Lung microvascular endothelial cell (primary cell): ENCODE measurements around the gene RTP5. TPM values are rescaled to one million over a fixed set of nuclear protein-coding genes. Genes with fewer than 3 reads are reported as not detected.
"Not testable (repeated sequence)": the region's sequence is repeated elsewhere in the genome, so short reads cannot be mapped to it uniquely, and the experiment has no call there.

Experiments used
- DNase-seq, 2 donors: peaks; one replicate each; pipeline versions ENCODE4 v3.0.0 to v3.0.0-alpha.2; 2010; ENCODE audit warnings: low read depth in 2 of 2
- total RNA-seq: library from RNA; depleted of rRNA; stranded (reverse); fragments of >200 nt; gene quantifications from 2 replicates; pipeline ENCODE4 v1.2.1, GENCODE V29; 2014

Gene RTP5
- total RNA-seq, 1 donor from 2014 or later = not detected

DNA sequence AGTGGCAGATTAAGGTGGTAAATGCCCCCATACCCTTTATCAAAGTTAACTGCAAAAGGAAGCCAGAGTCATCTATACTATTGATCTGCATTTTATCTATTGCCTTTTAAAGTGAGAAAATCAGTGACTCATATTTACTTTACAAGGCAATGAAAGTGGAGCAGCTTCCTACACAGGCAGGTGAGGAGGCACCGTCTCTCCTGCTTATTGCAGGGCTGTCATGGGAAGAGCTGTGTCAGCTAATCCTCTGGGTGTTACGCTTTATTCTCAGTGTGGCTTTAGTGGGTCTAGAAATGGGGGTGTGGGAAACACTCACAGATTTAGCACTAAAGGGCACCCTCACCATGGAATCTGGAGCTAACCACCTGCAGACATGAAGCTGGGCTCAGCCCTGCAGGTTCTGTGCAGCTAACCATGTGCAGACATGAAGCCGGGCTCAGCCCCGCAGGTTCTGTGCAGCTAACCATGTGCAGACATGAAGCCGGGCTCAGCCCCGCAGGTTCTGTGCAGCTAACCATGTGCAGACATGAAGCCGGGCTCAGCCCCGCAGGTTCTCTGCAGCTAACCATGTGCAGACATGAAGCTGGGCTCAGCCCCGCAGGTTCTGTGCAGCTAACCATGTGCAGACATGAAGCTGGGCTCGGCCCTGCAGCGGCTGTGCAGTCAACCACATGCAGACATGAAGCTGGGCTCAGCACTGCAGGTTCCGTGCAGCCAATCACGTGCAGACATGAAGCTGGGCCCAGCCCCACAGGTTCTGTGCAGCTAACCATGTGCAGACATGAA, 53.5 kb downstream of the RTP5 start:
- not testable (repeated sequence) for DNase-seq

Other genes starting within 250 kb of the RTP5 start
- gene THAP4, start 232.6 kb upstream of the RTP5 start, total RNA-seq = 30.5 and 39.1 TPM in 2 replicates
- gene ATG4B, start 232.0 kb upstream of the RTP5 start, total RNA-seq = 26.2 and 39.1 TPM in 2 replicates
- gene DTYMK, start 182.9 kb upstream of the RTP5 start, total RNA-seq = 22.0 and 30.3 TPM in 2 replicates
- gene ING5, start 167.7 kb upstream of the RTP5 start, total RNA-seq = 15.3 and 26.4 TPM in 2 replicates
- 7.8 and 13.1 TPM in 2 replicates for gene D2HGDH, start 135.1 kb upstream of the RTP5 start, total RNA-seq
- not detected in 2 replicates for gene GAL3ST2, start 92.9 kb upstream of the RTP5 start, total RNA-seq
- under 0.01 and 0.22 TPM in 2 replicates for gene NEU4, start 60.5 kb upstream of the RTP5 start, total RNA-seq
- gene PDCD1, start 10.8 kb upstream of the RTP5 start, total RNA-seq = not detected in 2 replicates